Measurements from ENCODE around the gene LDHA. TPM values are rescaled to one million over a fixed set of nuclear protein-coding genes. Genes with fewer than 3 reads are reported as not detected.
"Not testable (repeated sequence)": the region's sequence is repeated elsewhere in the genome, so short reads cannot be mapped to it uniquely, and the experiment has no call there.

The LDHA gene
- polyA plus RNA-seq, 2 of the 4 experiments (the other 2 are of a cell fraction): 2,571 to 4,418 TPM

DNA sequence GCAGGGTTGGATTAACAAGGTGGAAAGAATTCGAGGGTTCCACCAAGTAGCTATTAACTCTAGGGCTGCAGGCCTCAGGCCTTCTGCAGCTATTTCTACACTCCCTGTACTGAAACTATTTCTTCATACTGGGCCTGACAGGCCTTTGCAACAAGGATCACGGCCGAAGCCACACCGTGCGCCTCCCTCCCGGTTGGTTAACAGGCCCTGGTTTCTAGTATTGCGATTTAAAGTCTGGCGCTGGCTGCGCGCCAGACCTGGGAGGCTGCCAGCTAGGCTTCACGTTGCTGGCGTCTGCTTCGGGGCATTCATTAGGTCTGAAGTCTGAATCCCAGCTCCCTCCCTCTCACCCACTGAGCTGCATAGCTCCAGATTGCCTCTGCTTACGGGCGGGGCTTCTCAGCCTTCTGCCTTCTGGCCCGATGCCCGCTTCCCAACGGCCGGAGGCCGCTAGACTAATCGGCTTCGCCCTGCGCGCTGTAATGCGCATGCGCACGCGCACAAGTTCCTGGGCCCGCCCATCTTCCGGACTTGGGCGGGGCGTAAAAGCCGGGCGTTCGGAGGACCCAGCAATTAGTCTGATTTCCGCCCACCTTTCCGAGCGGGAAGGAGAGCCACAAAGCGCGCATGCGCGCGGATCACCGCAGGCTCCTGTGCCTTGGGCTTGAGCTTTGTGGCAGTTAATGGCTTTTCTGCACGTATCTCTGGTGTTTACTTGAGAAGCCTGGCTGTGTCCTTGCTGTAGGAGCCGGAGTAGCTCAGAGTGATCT is 1.6 kb downstream of the LDHA start (continued):
- TF ChIP-seq, protein P1, sequence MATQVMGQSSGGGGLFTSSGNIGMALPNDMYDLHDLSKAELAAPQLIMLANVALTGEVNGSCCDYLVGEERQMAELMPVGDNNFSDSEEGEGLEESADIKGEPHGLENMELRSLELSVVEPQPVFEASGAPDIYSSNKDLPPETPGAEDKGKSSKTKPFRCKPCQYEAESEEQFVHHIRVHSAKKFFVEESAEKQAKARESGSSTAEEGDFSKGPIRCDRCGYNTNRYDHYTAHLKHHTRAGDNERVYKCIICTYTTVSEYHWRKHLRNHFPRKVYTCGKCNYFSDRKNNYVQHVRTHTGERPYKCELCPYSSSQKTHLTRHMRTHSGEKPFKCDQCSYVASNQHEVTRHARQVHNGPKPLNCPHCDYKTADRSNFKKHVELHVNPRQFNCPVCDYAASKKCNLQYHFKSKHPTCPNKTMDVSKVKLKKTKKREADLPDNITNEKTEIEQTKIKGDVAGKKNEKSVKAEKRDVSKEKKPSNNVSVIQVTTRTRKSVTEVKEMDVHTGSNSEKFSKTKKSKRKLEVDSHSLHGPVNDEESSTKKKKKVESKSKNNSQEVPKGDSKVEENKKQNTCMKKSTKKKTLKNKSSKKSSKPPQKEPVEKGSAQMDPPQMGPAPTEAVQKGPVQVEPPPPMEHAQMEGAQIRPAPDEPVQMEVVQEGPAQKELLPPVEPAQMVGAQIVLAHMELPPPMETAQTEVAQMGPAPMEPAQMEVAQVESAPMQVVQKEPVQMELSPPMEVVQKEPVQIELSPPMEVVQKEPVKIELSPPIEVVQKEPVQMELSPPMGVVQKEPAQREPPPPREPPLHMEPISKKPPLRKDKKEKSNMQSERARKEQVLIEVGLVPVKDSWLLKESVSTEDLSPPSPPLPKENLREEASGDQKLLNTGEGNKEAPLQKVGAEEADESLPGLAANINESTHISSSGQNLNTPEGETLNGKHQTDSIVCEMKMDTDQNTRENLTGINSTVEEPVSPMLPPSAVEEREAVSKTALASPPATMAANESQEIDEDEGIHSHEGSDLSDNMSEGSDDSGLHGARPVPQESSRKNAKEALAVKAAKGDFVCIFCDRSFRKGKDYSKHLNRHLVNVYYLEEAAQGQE (IDR thresholded peaks at IDR 0.05): no peak
- TF ChIP-seq MYC (IDR thresholded peaks at IDR 0.05; ENCODE audit: borderline replicate concordance, low read length) (no peak), CHD4 (IDR thresholded peaks at IDR 0.05; ENCODE audit: borderline replicate concordance) (no peak), HOXB5 (CRISPR knock-in tag; IDR thresholded peaks at IDR 0.05) (no peak), NFE2L2 (conservative IDR thresholded peaks at IDR 0.05; ENCODE audit: low read length) (no peak), FOSL2 (IDR thresholded peaks at IDR 0.05) (no peak), FOSL2 (CRISPR knock-in tag; IDR thresholded peaks at IDR 0.05) (no peak), NPAS2 (CRISPR knock-in tag; IDR thresholded peaks at IDR 0.05; ENCODE audit: borderline replicate concordance) (no peak), RFX5 (IDR thresholded peaks at IDR 0.05) (no peak)
- TF ChIP-seq, protein P2, sequence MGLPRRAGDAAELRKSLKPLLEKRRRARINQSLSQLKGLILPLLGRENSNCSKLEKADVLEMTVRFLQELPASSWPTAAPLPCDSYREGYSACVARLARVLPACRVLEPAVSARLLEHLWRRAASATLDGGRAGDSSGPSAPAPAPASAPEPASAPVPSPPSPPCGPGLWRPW (IDR thresholded peaks at IDR 0.05): no peak

DNA sequence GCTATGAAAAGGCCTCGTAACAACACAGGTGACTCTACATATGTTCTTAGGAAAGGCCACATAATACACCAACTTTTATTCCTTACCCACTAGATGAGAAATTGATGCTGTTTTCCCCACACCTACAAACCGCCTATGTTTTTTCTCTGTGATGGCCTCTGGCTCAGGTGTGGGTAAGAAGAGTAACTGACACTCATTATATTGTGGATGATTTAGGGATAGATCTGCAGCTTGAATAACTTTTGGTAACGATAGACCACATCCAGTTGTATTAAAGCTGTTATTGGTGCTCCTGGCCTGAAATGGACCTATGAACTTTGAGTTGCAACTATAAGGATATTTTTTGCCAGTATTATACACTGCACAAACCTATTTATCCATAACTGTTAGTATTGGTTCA is 3.6 kb downstream of the LDHA start:
- TF ChIP-seq EP300 (IDR thresholded peaks at IDR 0.05): no peak
- Histone ChIP-seq H3K9me3 (no peaks in the 10 kb centered on the region), H3K4me1 (peaks cover 68% of the 10 kb centered on the region), H3K4me3 (peak overlapping the region; percentile 10; the same call in 1 of the 3 replicates), H3K27ac (0 out of 6 replicates have a peak overlapping the region, but pooled peaks of 1 of the 2 experiments have one; percentile 3), H3K4me2 (peak overlapping the region; percentile 77)
- 92% methylated on average over 3 of the region's 3 CpGs for WGBS (ENCODE audit: missing lambda C conversion rate)
- DNase-seq (ENCODE audit: low read depth in 1 of 2, low spot score in 1 of 2): no peak
- ChIA-PET CTCF (interaction anchor here (1.0 kb wide), 1 partner anchor 11 kb away, joined by 4 read pairs; no protein-coding TSS in a partner anchor), POLR2A (interaction anchor here (0.8 to 1.5 kb wide), 2 partner anchors 14 to 128 kb away, joined by 3 to 4 read pairs; no protein-coding TSS in a partner anchor)
- no peak for ATAC-seq
- FAIRE-seq: no peak

DNA sequence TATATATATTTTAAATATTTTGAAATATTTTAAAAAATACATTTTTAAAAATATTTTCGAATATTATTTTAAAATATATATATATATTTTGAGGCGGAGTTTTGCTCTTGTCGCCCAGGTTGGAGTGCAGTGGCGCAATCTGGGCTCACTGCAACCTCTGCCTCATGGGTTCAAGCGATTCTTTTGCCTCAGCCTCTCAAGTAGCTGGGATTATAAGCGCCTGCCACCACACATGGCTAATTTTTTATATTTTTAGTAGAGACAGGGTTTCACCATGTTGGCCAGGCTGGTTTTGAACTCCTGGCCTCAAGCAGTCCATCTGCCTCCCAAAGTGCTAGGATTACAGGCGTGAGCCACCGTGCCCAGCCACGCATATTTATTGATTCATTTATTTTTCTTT is 6.7 kb downstream of the LDHA start:
- not testable (repeated sequence) for DNase-seq (ENCODE audit: low read depth in 1 of 2, low spot score in 1 of 2); H3K4me2 ChIP-seq; H3K27ac ChIP-seq; FAIRE-seq; H3K9me3 ChIP-seq; H3K4me3 ChIP-seq; ATAC-seq
- H3K4me1 ChIP-seq: peaks cover 81% of the 10 kb centered on the region
- ChIA-PET POLR2A (interaction anchor here (0.6 kb wide), 1 partner anchor 9 kb away, joined by 6 read pairs; no protein-coding TSS in a partner anchor), CTCF (interaction anchor here (1.3 kb wide), 1 partner anchor 9 kb away, joined by 4 read pairs; no protein-coding TSS in a partner anchor)
- 80% methylated on average over 9 of the region's 9 CpGs for WGBS (ENCODE audit: missing lambda C conversion rate)

DNA sequence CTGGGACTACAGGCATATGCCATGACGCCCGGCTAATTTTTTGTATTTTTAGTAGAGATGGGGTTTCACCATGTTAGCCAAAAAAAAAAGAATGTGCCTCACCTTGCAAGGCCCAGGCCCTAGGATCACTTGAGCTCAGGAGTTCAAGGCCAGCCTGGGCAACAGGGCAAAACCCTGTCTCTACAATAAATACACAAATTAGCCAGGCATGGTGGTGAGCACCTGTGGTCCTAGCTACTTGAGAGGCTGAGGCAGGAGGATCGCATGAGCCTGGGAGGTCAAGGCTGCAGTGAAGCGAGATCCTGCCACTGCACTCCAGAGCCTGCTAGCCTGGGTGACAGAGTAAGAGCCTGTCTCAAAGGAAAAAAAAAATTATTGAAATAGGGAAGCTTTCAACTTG is 9.7 kb downstream of the LDHA start:
- Histone ChIP-seq H3K27ac (no peak overlapping the region), H3K4me1 (peaks cover 78% of the 10 kb centered on the region), H3K4me3 (no peak overlapping the region), H3K4me2 (no peak overlapping the region), H3K9me3 (no peaks in the 10 kb centered on the region)
- FAIRE-seq (no peak), ATAC-seq (no peak), DNase-seq (ENCODE audit: low read depth in 1 of 2, low spot score in 1 of 2) (no peak)
- 93% methylated on average over 4 of the region's 4 CpGs for WGBS (ENCODE audit: missing lambda C conversion rate)
- POLR2A ChIA-PET: interaction anchor here (1.6 kb wide), 1 partner anchor 9 kb away, joined by 9 read pairs; the partner anchor contains the start of gene LDHA
- CTCF ChIA-PET: interaction anchor here (0.9 to 1.0 kb wide), 2 partner anchors 15 to 20 kb away, joined by 3 to 5 read pairs; no protein-coding TSS in a partner anchor
- TF ChIP-seq POLR2A (IDR thresholded peaks at IDR 0.05; ENCODE audit: low read length): no peak
- TF ChIP-seq, protein P2 (IDR thresholded peaks at IDR 0.05): no peak
- no peak for TF ChIP-seq EP300 (IDR thresholded peaks at IDR 0.05)
- TF ChIP-seq KDM5A (IDR thresholded peaks at IDR 0.05): no peak
- TF ChIP-seq HOXB13 (CRISPR knock-in tag; IDR thresholded peaks at IDR 0.05; ENCODE audit: low read depth): no peak
- TF ChIP-seq HDAC2 (IDR thresholded peaks at IDR 0.05): no peak
- TF ChIP-seq MYC (IDR thresholded peaks at IDR 0.05; ENCODE audit: borderline replicate concordance, low read length): no peak
- TF ChIP-seq HOXA7 (CRISPR knock-in tag; IDR thresholded peaks at IDR 0.05): no peak
- no peak for TF ChIP-seq RAD21 (conservative IDR thresholded peaks at IDR 0.05 in 1 of 2, IDR thresholded peaks at IDR 0.05 in 1 of 2)
- no peak for TF ChIP-seq JUN (IDR thresholded peaks at IDR 0.05)
- no peak for TF ChIP-seq ESRRA (IDR thresholded peaks at IDR 0.05; ENCODE audit: borderline replicate concordance, low read length)
- no peak for TF ChIP-seq SMC3 (IDR thresholded peaks at IDR 0.05)
- TF ChIP-seq POLR2AphosphoS2 (conservative IDR thresholded peaks at IDR 0.05; ENCODE audit: low read length): no peak
- TF ChIP-seq BHLHE40 (IDR thresholded peaks at IDR 0.05; ENCODE audit: low read depth, low read length): no peak
- TF ChIP-seq FOSB (CRISPR knock-in tag; IDR thresholded peaks at IDR 0.05): no peak
- no peak for TF ChIP-seq KDM1A (IDR thresholded peaks at IDR 0.05; ENCODE audit: low read depth)
- TF ChIP-seq EHF (CRISPR knock-in tag; IDR thresholded peaks at IDR 0.05): no peak
- TF ChIP-seq MAX (IDR thresholded peaks at IDR 0.05): no peak
- TF ChIP-seq SREBF2 (IDR thresholded peaks at IDR 0.05): no peak

Measured in A549 (cell line).